ENCODE measurements around the gene ELN. TPM values are rescaled to one million over a fixed set of nuclear protein-coding genes. Genes with fewer than 3 reads are reported as not detected.
A peak's percentile ranks its signal among the peaks of the same experiment; 100 is the strongest.

Gene ELN
- total and polyA plus RNA-seq, 7 donors = 2.5 to 174 (median 33.2) TPM

DNA sequence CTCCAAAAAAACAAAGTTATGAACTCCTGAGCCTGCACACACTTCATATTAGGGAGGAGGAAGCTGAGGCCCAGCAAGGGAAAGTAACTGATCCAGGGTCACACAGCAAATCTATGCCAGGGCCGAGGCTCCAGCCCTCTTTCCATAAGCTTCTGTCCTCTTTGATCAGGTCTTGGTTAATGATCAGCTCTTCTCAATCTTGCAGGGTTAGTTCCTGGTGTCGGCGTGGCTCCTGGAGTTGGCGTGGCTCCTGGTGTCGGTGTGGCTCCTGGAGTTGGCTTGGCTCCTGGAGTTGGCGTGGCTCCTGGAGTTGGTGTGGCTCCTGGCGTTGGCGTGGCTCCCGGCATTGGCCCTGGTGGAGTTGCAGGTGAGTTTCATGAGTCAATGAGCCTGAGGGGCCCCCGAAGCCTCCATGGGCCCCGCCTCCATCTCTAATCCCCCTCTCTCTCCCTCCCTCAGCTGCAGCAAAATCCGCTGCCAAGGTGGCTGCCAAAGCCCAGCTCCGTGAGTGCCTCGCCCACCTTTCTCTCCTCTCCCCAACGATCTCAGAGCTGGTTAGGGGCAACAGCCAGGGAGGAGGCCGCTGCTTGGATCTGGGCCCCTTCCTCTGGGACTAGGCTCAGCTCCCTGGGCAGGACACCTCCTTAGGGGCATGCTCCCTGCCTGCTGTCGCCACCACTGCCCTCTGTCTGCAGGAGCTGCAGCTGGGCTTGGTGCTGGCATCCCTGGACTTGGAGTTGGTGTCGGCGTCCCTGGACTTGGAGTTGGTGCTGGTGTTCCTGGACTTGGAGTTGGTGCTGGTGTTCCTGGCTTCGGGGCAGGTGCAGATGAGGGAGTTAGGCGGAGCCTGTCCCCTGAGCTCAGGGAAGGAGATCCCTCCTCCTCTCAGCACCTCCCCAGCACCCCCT, 32.0 kb downstream of the ELN start:
- H3K27ac ChIP-seq = peak overlapping the region; percentile 85 to 93 (median 90)
- H3K4me1 ChIP-seq = peaks cover 0 to 37% (median 33%) of the 10 kb centered on the region in 4 donors
- WGBS, 2 donors = 20 to 71% methylated on average over 21 of the region's 21 CpGs
- H3K36me3 ChIP-seq = peaks cover 0 to 55% (median 15%) of the 10 kb centered on the region in 4 donors
- no peak for DNase-seq
- no peaks in the 10 kb centered on the region for H3K9me3 ChIP-seq
- intact Hi-C loops (cut with DNase I) = loop anchor here (2.0 to 5.0 kb wide), 2 partner anchors 17 to 112 kb away; partner anchors contain the start of gene EIF4H
- TF ChIP-seq POLR2AphosphoS5 (IDR thresholded peaks at IDR 0.05) (no peak), EP300 (IDR thresholded peaks at IDR 0.05) (no peak), CTCF (IDR thresholded peaks at IDR 0.05) (no peak), POLR2A (IDR thresholded peaks at IDR 0.05) (no peak)
- H3K4me3 ChIP-seq = no peak overlapping the region
- no peaks in the 10 kb centered on the region for H3K27me3 ChIP-seq

GRCh38 chr7:74061840-74062539, 34.0 kb downstream of the ELN start:
- Histone ChIP-seq H3K27me3 (no peaks in the 10 kb centered on the region), H3K4me3 (peak overlapping the region in 3 of 4 donors; percentile 34 to 41 (median 34)), H3K36me3 (peaks cover 0 to 59% (median 10%) of the 10 kb centered on the region in 4 donors), H3K9me3 (no peaks in the 10 kb centered on the region), H3K4me1 (peaks cover 0 to 37% (median 33%) of the 10 kb centered on the region in 4 donors), H3K27ac (peak overlapping the region; percentile 85 to 93 (median 90))
- intact Hi-C loops (cut with DNase I) = loop anchor here (5.0 kb wide), 1 partner anchor 110 kb away; the partner anchor contains the start of gene EIF4H
- 8 to 47% methylated on average over 20 of the region's 20 CpGs for WGBS, 2 donors
- peak; percentile 96 for DNase-seq
- TF ChIP-seq POLR2AphosphoS5 (IDR thresholded peaks at IDR 0.05) (peak; percentile 81 to 92 (median 83)), POLR2A (IDR thresholded peaks at IDR 0.05) (peak in 1 of 2 donors; percentile 35), CTCF (IDR thresholded peaks at IDR 0.05) (no peak), EP300 (IDR thresholded peaks at IDR 0.05) (peak in 2 of 4 donors; percentile 53 to 57)

GRCh38 chr7:74063223-74063641, 35.3 kb downstream of the ELN start:
- no peaks in the 10 kb centered on the region for H3K9me3 ChIP-seq
- TF ChIP-seq POLR2A (IDR thresholded peaks at IDR 0.05) (no peak), EP300 (IDR thresholded peaks at IDR 0.05) (no peak)
- DNase-seq = no peak
- 92 to 93% methylated on average over 14 of the region's 14 CpGs for WGBS, 2 donors
- peak overlapping the region; percentile 24 to 93 (median 90) for H3K27ac ChIP-seq
- H3K36me3 ChIP-seq = peaks cover 0 to 51% (median 7%) of the 10 kb centered on the region in 4 donors
- peaks cover 0 to 37% (median 33%) of the 10 kb centered on the region in 4 donors for H3K4me1 ChIP-seq
- no peak overlapping the region for H3K4me3 ChIP-seq
- no peaks in the 10 kb centered on the region for H3K27me3 ChIP-seq
- intact Hi-C loops (cut with DNase I) = loop anchor here (5.0 kb wide), 1 partner anchor 109 kb away; the partner anchor contains the start of gene EIF4H

GRCh38 chr7:74063646-74064045, 35.7 kb downstream of the ELN start:
- Histone ChIP-seq H3K36me3 (peaks cover 0 to 47% (median 6%) of the 10 kb centered on the region in 4 donors), H3K27ac (peak overlapping the region in 3 of 4 donors; percentile 24 to 93 (median 92)), H3K27me3 (no peaks in the 10 kb centered on the region), H3K4me1 (peaks cover 0 to 37% (median 33%) of the 10 kb centered on the region in 4 donors), H3K9me3 (no peaks in the 10 kb centered on the region), H3K4me3 (no peak overlapping the region)
- DNase-seq = no peak
- intact Hi-C loops (cut with DNase I) = loop anchor here (5.0 kb wide), 1 partner anchor 109 kb away; the partner anchor contains the start of gene EIF4H
- WGBS, 2 donors = 95 to 96% methylated on average over 12 of the region's 12 CpGs
- TF ChIP-seq POLR2A (IDR thresholded peaks at IDR 0.05) = no peak
- TF ChIP-seq EP300 (IDR thresholded peaks at IDR 0.05) = no peak
- no peak for TF ChIP-seq CTCF (IDR thresholded peaks at IDR 0.05)
- TF ChIP-seq POLR2AphosphoS5 (IDR thresholded peaks at IDR 0.05) = no peak
